GM21529 (cell line): ENCODE data around the gene ATOH7.

Experiments used
- ATAC-seq: cut with Tn5 transposase; IDR thresholded peaks from one replicate; pipeline ENCODE4 v1.9.1; 2021; ENCODE audit not compliant: unreplicated experiment

The ATOH7 gene

GRCh38 chr10:68184546-68184945 is 47.4 kb downstream of the ATOH7 start:
- no peak for ATAC-seq
